GM23338 (cell line): ENCODE results near the gene C12orf60.

ENCODE experiments used
- CREB1 ChIP-seq: fragments of 250-450 bp; sonication (Bioruptor Pico); IDR thresholded peaks from 2 replicates; pipeline ENCODE4 v1.5.0; 2020; ENCODE audit warnings: low read depth, mild to moderate bottlenecking, moderate library complexity
- CTCF ChIP-seq, 2 experiments: fragments of 200-600 bp in 1 of 2; sonication (generic) in 1 of 2; conservative IDR thresholded peaks; 2 replicates each; pipeline versions ENCODE4 v1.5.1 to v1.6.1; 2016 to 2017; ENCODE audit warnings: antibody characterized with exemption in 2 of 2, low read depth in 2 of 2, mild to moderate bottlenecking in 2 of 2, moderate library complexity in 1 of 2
- ETS1 ChIP-seq: IDR thresholded peaks from 2 replicates; pipeline ENCODE4 v1.6.1; 2016; ENCODE audit warnings: antibody characterized with exemption
- EZH2 ChIP-seq: fragments of 200-600 bp; sonication (generic); IDR thresholded peaks from one replicate; pipeline ENCODE4 v1.8.0; 2017; ENCODE audit warnings: antibody characterized with exemption, mild to moderate bottlenecking, low read depth; ENCODE audit not compliant: unreplicated experiment
- EZH2phosphoT487 ChIP-seq: fragments of 200-600 bp; sonication (generic); IDR thresholded peaks from one replicate; pipeline ENCODE4 v1.8.1; 2018; ENCODE audit warnings: antibody characterized with exemption; ENCODE audit not compliant: unreplicated experiment
- JUNB ChIP-seq: IDR thresholded peaks from one replicate; pipeline ENCODE4 v1.6.1; 2016; ENCODE audit warnings: antibody characterized with exemption; ENCODE audit not compliant: unreplicated experiment
- NANOG ChIP-seq: IDR thresholded peaks from 2 replicates; pipeline ENCODE4 v1.6.1; 2016; ENCODE audit warnings: antibody characterized with exemption, borderline replicate concordance
- POLR2AphosphoS5 ChIP-seq: IDR thresholded peaks from 2 replicates; pipeline ENCODE4 v1.6.1; 2016; ENCODE audit warnings: antibody characterized with exemption, low read depth
- REST ChIP-seq: IDR thresholded peaks from one replicate; pipeline ENCODE4 v1.6.1; 2018; ENCODE audit warnings: antibody characterized with exemption; ENCODE audit not compliant: unreplicated experiment
- STAT1 ChIP-seq: IDR thresholded peaks from one replicate; pipeline ENCODE4 v1.6.1; 2016; ENCODE audit warnings: antibody characterized with exemption; ENCODE audit not compliant: unreplicated experiment
- ZNF114 ChIP-seq: fragments of 250-450 bp; sonication (Bioruptor Pico); IDR thresholded peaks from 2 replicates; pipeline ENCODE4 v1.5.0; 2020; ENCODE audit warnings: mild to moderate bottlenecking, moderate library complexity
- ZNF331 ChIP-seq: fragments of 250-450 bp; sonication (Bioruptor Pico); IDR thresholded peaks from 2 replicates; pipeline ENCODE4 v1.5.0; 2020; ENCODE audit warnings: low read depth, mild to moderate bottlenecking, moderate library complexity
- ZNF462 ChIP-seq: fragments of 250-450 bp; sonication (Bioruptor Pico); IDR thresholded peaks from 2 replicates; pipeline ENCODE4 v1.5.0; 2020; ENCODE audit warnings: mild to moderate bottlenecking, moderate library complexity

GRCh38 chr12:14824012-14824634, 20.7 kb downstream of the C12orf60 start:
- no peak for TF ChIP-seq CTCF (conservative IDR thresholded peaks at IDR 0.05; ENCODE audit: low read depth in 2 of 2)
- TF ChIP-seq EZH2 = no peak
- TF ChIP-seq ETS1 = no peak
- TF ChIP-seq EZH2phosphoT487 = no peak
- TF ChIP-seq POLR2AphosphoS5 = no peak
- TF ChIP-seq CREB1 = no peak
- no peak for TF ChIP-seq REST
- TF ChIP-seq JUNB = no peak
- TF ChIP-seq ZNF331 (CRISPR knock-in tag) = no peak
- TF ChIP-seq ZNF114 (CRISPR knock-in tag) = no peak
- TF ChIP-seq STAT1 = no peak
- no peak for TF ChIP-seq NANOG
- TF ChIP-seq ZNF462 (CRISPR knock-in tag) = no peak
